GM12878 (cell line): ENCODE results near the gene CHST13. TPM values are rescaled to one million over a fixed set of nuclear protein-coding genes. Genes with fewer than 3 reads are reported as not detected.

Experiments used
- ATAC-seq: fragments of 200-7000 bp; cut with Tn5 transposase; 3 replicates; pipeline ENCODE4 v1.9.1; 2020; ENCODE audit warnings: mild to moderate bottlenecking, moderate library complexity
- BruUV-seq: library from RNA; stranded (reverse); fragments of 400-500 nt; replicated peaks from 2 replicates; lab custom pipeline; 2021; lab: Mats Ljungman, UMichigan
- CTCF ChIA-PET: fragments of 300-600 bp; sonication (Branson Sonifier 250); formaldehyde crosslinking; extraction: SDS; loops from one replicate; lab custom pipeline; 2021; ENCODE audit warnings: inconsistent platforms; lab: Yijun Ruan, JAX
- POLR2A ChIA-PET: fragments of 350-600 bp; formaldehyde crosslinking; extraction: SDS; loops from one replicate; lab custom pipeline; 2021; ENCODE audit warnings: inconsistent platforms; lab: Charles Lee
- RAD21 ChIA-PET: fragments of 300-600 bp; sonication (Branson Sonifier 250); formaldehyde crosslinking; loops from one replicate; lab custom pipeline; 2023; ENCODE audit warnings: antibody characterized with exemption; ENCODE audit not compliant: unreplicated experiment; lab: Charles Lee
- SMC1A ChIA-PET: fragments of 300-600 bp; sonication (Branson Sonifier 250); formaldehyde crosslinking; loops from one replicate; lab custom pipeline; 2023; ENCODE audit not compliant: unreplicated experiment, uncharacterized antibody; lab: Charles Lee
- DNase-seq: peaks from one replicate; pipeline ENCODE4 v3.0.0-alpha.2; 2011; ENCODE audit warnings: low read depth, low spot score
- FAIRE-seq: peaks from 3 replicates; lab custom pipeline; 2011; peaks lifted over from hg19 to GRCh38; lab: Jason Lieb, UNC
- H2AFZ ChIP-seq: 2 replicates; pipeline ENCODE4 v1.6.0; 2011; ENCODE audit warnings: low read depth, low read length, control low read depth; ENCODE audit not compliant: control insufficient read depth
- H3K27ac ChIP-seq: 2 replicates; pipeline ENCODE4 v1.5.1; 2011; ENCODE audit warnings: control low read depth; ENCODE audit not compliant: control insufficient read depth, insufficient read depth
- H3K27me3 ChIP-seq, 2 experiments: replicated peaks in 1 of 2; 2 replicates each; pipeline versions ENCODE4 v1.6.0 to v1.6.1; 2011; ENCODE audit warnings: low read length in 1 of 2; ENCODE audit not compliant: control insufficient read depth in 2 of 2, insufficient read depth in 2 of 2
- H3K36me3 ChIP-seq, 2 experiments: 2 replicates each; pipeline ENCODE4 v1.5.1; 2011; ENCODE audit warnings: low read length in 1 of 2; ENCODE audit not compliant: control insufficient read depth in 2 of 2, insufficient read depth in 2 of 2
- H3K4me1 ChIP-seq: 2 replicates; pipeline ENCODE4 v1.6.1; 2011; ENCODE audit warnings: mild to moderate bottlenecking, low read length, moderate library complexity, mixed read lengths; ENCODE audit not compliant: control insufficient read depth, insufficient read depth
- H3K4me2 ChIP-seq: 2 replicates; pipeline ENCODE4 v1.6.0; 2011; ENCODE audit warnings: control low read depth; ENCODE audit not compliant: control insufficient read depth, insufficient read depth
- H3K4me3 ChIP-seq: fragments of 200-600 bp; sonication (generic); 2 replicates; pipeline ENCODE4 v1.5.1; 2016
- H3K79me2 ChIP-seq: 2 replicates; pipeline ENCODE4 v1.6.0; 2011; ENCODE audit warnings: low read length; ENCODE audit not compliant: control insufficient read depth, insufficient read depth
- H3K9ac ChIP-seq: 2 replicates; pipeline ENCODE4 v1.8.0; 2011; ENCODE audit warnings: low read length, control low read depth, mixed read lengths; ENCODE audit not compliant: control insufficient read depth, insufficient read depth
- H3K9me3 ChIP-seq: replicated peaks from 3 replicates; pipeline ENCODE4 v1.5.1; 2011; ENCODE audit warnings: mild to moderate bottlenecking, low read length; ENCODE audit not compliant: control insufficient read depth, insufficient read depth
- H4K20me1 ChIP-seq: 2 replicates; pipeline ENCODE4 v1.6.0; 2011; ENCODE audit not compliant: control insufficient read depth, insufficient read depth
- BMI1 ChIP-seq: fragments of 450-650 bp; IDR thresholded peaks from 2 replicates; pipeline ENCODE4 v1.6.1; 2016; ENCODE audit warnings: mild to moderate bottlenecking, moderate library complexity, borderline replicate concordance
- ETV6 ChIP-seq, 2 experiments: fragments of 450-650 bp in 1 of 2; IDR thresholded peaks in 1 of 2; conservative IDR thresholded peaks in 1 of 2; 2 replicates each; pipeline ENCODE4 v1.6.1; 2014; ENCODE audit warnings: antibody characterized with exemption in 1 of 2, borderline replicate concordance in 1 of 2, low read depth in 1 of 2, mild to moderate bottlenecking in 1 of 2, moderate library complexity in 1 of 2
- FOS ChIP-seq: IDR thresholded peaks from 3 replicates; pipeline ENCODE4 v1.6.1; 2011; ENCODE audit warnings: borderline replicate concordance; ENCODE audit not compliant: insufficient read length; ENCODE audit errors: extremely low read depth
- HDGF ChIP-seq: fragments of 450-650 bp; IDR thresholded peaks from 2 replicates; pipeline ENCODE4 v1.6.1; 2016; ENCODE audit warnings: antibody characterized with exemption
- JUNB ChIP-seq: IDR thresholded peaks from 2 replicates; pipeline ENCODE4 v1.6.1; 2016; ENCODE audit warnings: antibody characterized with exemption, mild to moderate bottlenecking
- JUND ChIP-seq: IDR thresholded peaks from 2 replicates; pipeline ENCODE4 v1.6.1; 2012; ENCODE audit warnings: low read depth, mild to moderate bottlenecking, low read length, improper control_type of control experiment, moderate library complexity
- KDM1A ChIP-seq: fragments of 200-600 bp; sonication (generic); IDR thresholded peaks from 2 replicates; pipeline ENCODE4 v1.6.1; 2016; ENCODE audit warnings: borderline replicate concordance
- MXI1 ChIP-seq: fragments of 150-350 bp; IDR thresholded peaks from 2 replicates; pipeline ENCODE4 v1.6.1; 2011; ENCODE audit warnings: low read depth, mild to moderate bottlenecking, inconsistent platforms, low read length, improper control_type of control experiment
- MYC ChIP-seq: IDR thresholded peaks from 2 replicates; pipeline ENCODE4 v1.6.1; 2011; ENCODE audit warnings: mild to moderate bottlenecking, low read length, moderate library complexity, inconsistent platforms; ENCODE audit not compliant: insufficient read depth, insufficient replicate concordance, insufficient read length, severe bottlenecking
- NFIC ChIP-seq: IDR thresholded peaks from 2 replicates; pipeline ENCODE4 v1.6.1; 2012; ENCODE audit warnings: low read depth, mild to moderate bottlenecking, inconsistent platforms, low read length, moderate library complexity
- NFYA ChIP-seq: IDR thresholded peaks from 2 replicates; pipeline ENCODE4 v1.6.1; 2011; ENCODE audit warnings: low read depth, mild to moderate bottlenecking, low read length, improper control_type of control experiment, borderline replicate concordance
- NFYB ChIP-seq: IDR thresholded peaks from 2 replicates; pipeline ENCODE4 v1.6.1; 2011; ENCODE audit warnings: low read depth, mild to moderate bottlenecking, low read length, improper control_type of control experiment, moderate library complexity; ENCODE audit not compliant: insufficient read depth
- NR2C1 ChIP-seq: fragments of 450-650 bp; IDR thresholded peaks from 2 replicates; pipeline ENCODE4 v1.6.1; 2017; ENCODE audit warnings: antibody characterized with exemption, mild to moderate bottlenecking, moderate library complexity
- RUNX3 ChIP-seq: IDR thresholded peaks from 2 replicates; pipeline ENCODE4 v1.6.1; 2012; ENCODE audit warnings: low read length, inconsistent platforms
- SIN3A ChIP-seq: IDR thresholded peaks from 2 replicates; pipeline ENCODE4 v1.6.1; 2012; ENCODE audit warnings: low read depth, low read length, improper control_type of control experiment
- SRF ChIP-seq, 2 experiments: IDR thresholded peaks; 2 replicates each; pipeline ENCODE4 v1.6.1; 2011; ENCODE audit warnings: low read depth in 2 of 2, low read length in 2 of 2, mild to moderate bottlenecking in 1 of 2, moderate library complexity in 1 of 2
- STAT3 ChIP-seq: IDR thresholded peaks from 2 replicates; pipeline ENCODE4 v1.6.1; 2011; ENCODE audit warnings: low read depth, low read length, improper control_type of control experiment
- ZBTB40 ChIP-seq: fragments of 450-650 bp; IDR thresholded peaks from 2 replicates; pipeline ENCODE4 v1.6.1; 2016; ENCODE audit warnings: mild to moderate bottlenecking, moderate library complexity, borderline replicate concordance
- WGBS: methylation state at CpG from one replicate; pipeline ENCODE4 v1.1.6; 2016; ENCODE audit warnings: low lambda C conversion rate; ENCODE audit not compliant: insufficient replicate concordance, insufficient coverage; ENCODE audit errors: missing lambda C conversion rate; 5-methylcytosine and 5-hydroxymethylcytosine counted together
- in situ Hi-C: fragments of 300-500 bp; cut with MboI; formaldehyde crosslinking; loops from 9 replicates; pipeline ENCODE4 v1.14.3; 2018; ENCODE audit warnings: mixed read lengths
- intact Hi-C: fragments of 100-400 bp; cut with micrococcal nuclease; formaldehyde crosslinking; loops from one replicate; pipeline ENCODE4 v1.14.2; 2022; ENCODE audit not compliant: unreplicated experiment
- polyA plus RNA-seq, 11 experiments: library from polyadenylated mRNA; depleted of rRNA in 4 of 11; unstranded in 6 of 11; stranded (reverse) in 5 of 11; fragments of >200 nt; fragmentation: Nextera tagmentation in 4 of 11; fragmentation: Illumina TruSeq in 1 of 11; extraction: Ambion mirVana in 4 of 11; extraction: Trizol in 1 of 11; gene quantifications; 1 replicate in 1 of 11; 2 replicates in 10 of 11; pipeline versions ENCODE4 v1.2.1 to v1.2.3, GENCODE V29; 2011 to 2016; ENCODE audit warnings: inconsistent platforms in 2 of 11, missing spikeins in 2 of 11, low read depth in 1 of 11
- total RNA-seq, 4 experiments: library from RNA; depleted of rRNA in 3 of 4; stranded (reverse); fragments of >200 nt in 3 of 4; fragmentation: Illumina TruSeq in 1 of 4; extraction: Trizol in 1 of 4; gene quantifications; 2 replicates each; pipeline versions ENCODE4 v1.2.1 to v1.2.3, GENCODE V29; 2013 to 2021

CHST13 gene
- total and polyA plus RNA-seq, 10 of the 15 experiments (the other 5 are each of a cell fraction or from before 2014, with no cell fraction given) = not detected

DNA sequence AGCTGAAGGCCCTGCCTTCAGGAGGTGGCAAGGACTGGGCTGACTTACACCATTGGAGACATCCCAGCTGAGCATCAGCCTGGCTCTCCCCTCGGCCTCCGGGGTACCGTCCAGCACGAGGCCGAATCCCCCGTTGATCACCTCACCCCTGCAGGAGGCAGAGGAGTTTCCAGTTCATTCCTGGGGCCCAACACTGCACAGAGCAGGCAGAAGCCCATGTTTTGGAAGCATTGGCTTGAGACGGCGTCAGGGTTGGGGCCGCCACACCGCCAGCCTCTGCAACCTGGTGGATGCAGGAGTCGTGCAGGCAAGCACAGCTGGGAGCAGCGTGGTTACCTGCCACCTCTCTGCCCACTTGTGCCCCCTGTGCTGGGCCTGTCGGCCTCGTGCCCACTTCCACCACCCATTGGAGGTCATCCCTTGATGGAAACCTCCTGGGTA is 40.6 kb upstream of the CHST13 start:
- Histone ChIP-seq H3K9ac (no peak overlapping the region), H3K9me3 (no peaks in the 10 kb centered on the region), H3K79me2 (no peaks in the 10 kb centered on the region), H3K4me2 (no peak overlapping the region), H3K27me3 (no peaks in the 10 kb centered on the region), H3K4me1 (no peaks in the 10 kb centered on the region), H3K36me3 (no peaks in the 10 kb centered on the region), H3K27ac (no peak overlapping the region), H2AFZ (no peak overlapping the region), H4K20me1 (no peaks in the 10 kb centered on the region), H3K4me3 (no peak overlapping the region)
- ChIA-PET RAD21 (no interaction called here), CTCF (no interaction called here), POLR2A (no interaction called here), SMC1A (no interaction called here)
- in situ Hi-C loops = no loop called here
- intact Hi-C loops = no loop called here
- TF ChIP-seq SIN3A = no peak
- no peak for TF ChIP-seq NR2C1
- no peak for TF ChIP-seq NFYA
- TF ChIP-seq FOS = no peak
- TF ChIP-seq MYC = no peak
- TF ChIP-seq ZBTB40 = no peak
- TF ChIP-seq JUNB = no peak
- TF ChIP-seq STAT3 = no peak
- no peak for TF ChIP-seq MXI1
- TF ChIP-seq SRF (IDR thresholded peaks at IDR 0.05; ENCODE audit: low read depth in 2 of 2, low read length in 2 of 2) = no peak
- TF ChIP-seq BMI1 = no peak
- no peak for TF ChIP-seq KDM1A
- no peak for TF ChIP-seq HDGF
- TF ChIP-seq NFIC = no peak
- TF ChIP-seq ETV6 (conservative IDR thresholded peaks at IDR 0.05 in 1 of 2, IDR thresholded peaks at IDR 0.05 in 1 of 2; ENCODE audit: borderline replicate concordance in 1 of 2, low read depth in 1 of 2) = no peak
- no peak for TF ChIP-seq NFYB
- no peak for TF ChIP-seq JUND
- TF ChIP-seq RUNX3 = no peak
- FAIRE-seq (no peak), DNase-seq (no peak), ATAC-seq (no peak)
- no TSS peak for BruUV-seq
- WGBS = 32% methylated on average over 14 of the region's 14 CpGs
